ENCODE data around the gene TGM4. TPM values are rescaled to one million over a fixed set of nuclear protein-coding genes. Genes with fewer than 3 reads are reported as not detected.

The TGM4 gene
- total and polyA plus RNA-seq, 2 experiments from 2014 or later: not detected

DNA sequence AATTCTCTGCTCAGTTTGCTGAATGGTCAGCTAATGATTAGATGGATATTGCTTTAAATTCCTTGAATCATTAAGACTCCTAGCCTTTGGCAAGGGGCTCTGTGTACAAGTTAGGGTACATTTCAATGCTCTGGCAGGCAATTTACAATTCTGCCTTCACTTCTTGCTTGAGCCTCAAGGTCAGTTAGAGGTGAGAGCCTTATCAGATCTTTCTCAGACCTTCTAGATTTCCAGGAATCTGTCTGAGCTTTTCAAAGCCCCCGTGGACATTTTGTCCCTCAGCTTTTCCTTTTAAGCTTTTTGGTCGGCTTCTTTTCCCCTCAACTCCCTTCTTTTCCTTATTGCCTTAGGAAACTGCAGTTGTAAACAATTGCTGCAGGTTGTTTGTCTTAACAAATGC lies 34.7 kb downstream of the TGM4 start (continued):
- TF ChIP-seq EZH2 (IDR thresholded peaks at IDR 0.05; ENCODE audit: low read depth, unreplicated experiment) (no peak), JUNB (IDR thresholded peaks at IDR 0.05; ENCODE audit: unreplicated experiment) (no peak), ZNF114 (CRISPR knock-in tag; IDR thresholded peaks at IDR 0.05) (no peak), EZH2phosphoT487 (IDR thresholded peaks at IDR 0.05; ENCODE audit: unreplicated experiment) (no peak)

DNA sequence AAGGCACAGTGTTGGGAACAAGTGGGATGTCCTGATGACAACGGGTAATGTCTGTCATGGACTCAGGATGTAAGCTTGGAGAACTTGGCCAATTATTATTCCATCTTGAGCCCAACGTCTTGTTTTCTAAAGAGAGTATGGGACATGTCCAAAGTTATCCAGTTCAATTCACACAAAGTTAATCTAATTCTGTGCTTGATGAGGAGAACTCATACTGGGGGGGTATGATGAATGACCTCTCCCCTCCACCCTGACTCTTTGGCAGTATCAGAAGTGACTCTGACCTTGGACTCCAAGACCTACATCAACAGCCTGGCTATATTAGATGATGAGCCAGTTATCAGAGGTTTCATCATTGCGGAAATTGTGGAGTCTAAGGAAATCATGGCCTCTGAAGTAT lies 36.3 kb downstream of the TGM4 start:
- H3F3A ChIP-seq (replicated peaks; ENCODE audit: low read depth): no peaks in the 10 kb centered on the region
- no peak overlapping the region for H2AFZ ChIP-seq
- H4K20me1 ChIP-seq (replicated peaks; ENCODE audit: insufficient read depth): no peaks in the 10 kb centered on the region
- H3K4me2 ChIP-seq: no peak overlapping the region
- no peaks in the 10 kb centered on the region; the same call in 2 of the 3 replicates for H3K4me1 Mint-ChIP-seq
- ATAC-seq (no peak), DNase-seq (ENCODE audit: low spot score) (no peak)
- TF ChIP-seq NANOG (IDR thresholded peaks at IDR 0.05; ENCODE audit: borderline replicate concordance) (no peak), ZNF331 (CRISPR knock-in tag; IDR thresholded peaks at IDR 0.05; ENCODE audit: low read depth) (no peak), ZNF114 (CRISPR knock-in tag; IDR thresholded peaks at IDR 0.05) (no peak), CREB1 (CRISPR knock-in tag; IDR thresholded peaks at IDR 0.05; ENCODE audit: low read depth) (no peak), STAT1 (IDR thresholded peaks at IDR 0.05; ENCODE audit: unreplicated experiment) (no peak), EZH2phosphoT487 (IDR thresholded peaks at IDR 0.05; ENCODE audit: unreplicated experiment) (no peak), EZH2 (IDR thresholded peaks at IDR 0.05; ENCODE audit: low read depth, unreplicated experiment) (no peak), JUNB (IDR thresholded peaks at IDR 0.05; ENCODE audit: unreplicated experiment) (no peak), POLR2AphosphoS5 (IDR thresholded peaks at IDR 0.05; ENCODE audit: low read depth) (no peak)
- TF ChIP-seq, protein P1, sequence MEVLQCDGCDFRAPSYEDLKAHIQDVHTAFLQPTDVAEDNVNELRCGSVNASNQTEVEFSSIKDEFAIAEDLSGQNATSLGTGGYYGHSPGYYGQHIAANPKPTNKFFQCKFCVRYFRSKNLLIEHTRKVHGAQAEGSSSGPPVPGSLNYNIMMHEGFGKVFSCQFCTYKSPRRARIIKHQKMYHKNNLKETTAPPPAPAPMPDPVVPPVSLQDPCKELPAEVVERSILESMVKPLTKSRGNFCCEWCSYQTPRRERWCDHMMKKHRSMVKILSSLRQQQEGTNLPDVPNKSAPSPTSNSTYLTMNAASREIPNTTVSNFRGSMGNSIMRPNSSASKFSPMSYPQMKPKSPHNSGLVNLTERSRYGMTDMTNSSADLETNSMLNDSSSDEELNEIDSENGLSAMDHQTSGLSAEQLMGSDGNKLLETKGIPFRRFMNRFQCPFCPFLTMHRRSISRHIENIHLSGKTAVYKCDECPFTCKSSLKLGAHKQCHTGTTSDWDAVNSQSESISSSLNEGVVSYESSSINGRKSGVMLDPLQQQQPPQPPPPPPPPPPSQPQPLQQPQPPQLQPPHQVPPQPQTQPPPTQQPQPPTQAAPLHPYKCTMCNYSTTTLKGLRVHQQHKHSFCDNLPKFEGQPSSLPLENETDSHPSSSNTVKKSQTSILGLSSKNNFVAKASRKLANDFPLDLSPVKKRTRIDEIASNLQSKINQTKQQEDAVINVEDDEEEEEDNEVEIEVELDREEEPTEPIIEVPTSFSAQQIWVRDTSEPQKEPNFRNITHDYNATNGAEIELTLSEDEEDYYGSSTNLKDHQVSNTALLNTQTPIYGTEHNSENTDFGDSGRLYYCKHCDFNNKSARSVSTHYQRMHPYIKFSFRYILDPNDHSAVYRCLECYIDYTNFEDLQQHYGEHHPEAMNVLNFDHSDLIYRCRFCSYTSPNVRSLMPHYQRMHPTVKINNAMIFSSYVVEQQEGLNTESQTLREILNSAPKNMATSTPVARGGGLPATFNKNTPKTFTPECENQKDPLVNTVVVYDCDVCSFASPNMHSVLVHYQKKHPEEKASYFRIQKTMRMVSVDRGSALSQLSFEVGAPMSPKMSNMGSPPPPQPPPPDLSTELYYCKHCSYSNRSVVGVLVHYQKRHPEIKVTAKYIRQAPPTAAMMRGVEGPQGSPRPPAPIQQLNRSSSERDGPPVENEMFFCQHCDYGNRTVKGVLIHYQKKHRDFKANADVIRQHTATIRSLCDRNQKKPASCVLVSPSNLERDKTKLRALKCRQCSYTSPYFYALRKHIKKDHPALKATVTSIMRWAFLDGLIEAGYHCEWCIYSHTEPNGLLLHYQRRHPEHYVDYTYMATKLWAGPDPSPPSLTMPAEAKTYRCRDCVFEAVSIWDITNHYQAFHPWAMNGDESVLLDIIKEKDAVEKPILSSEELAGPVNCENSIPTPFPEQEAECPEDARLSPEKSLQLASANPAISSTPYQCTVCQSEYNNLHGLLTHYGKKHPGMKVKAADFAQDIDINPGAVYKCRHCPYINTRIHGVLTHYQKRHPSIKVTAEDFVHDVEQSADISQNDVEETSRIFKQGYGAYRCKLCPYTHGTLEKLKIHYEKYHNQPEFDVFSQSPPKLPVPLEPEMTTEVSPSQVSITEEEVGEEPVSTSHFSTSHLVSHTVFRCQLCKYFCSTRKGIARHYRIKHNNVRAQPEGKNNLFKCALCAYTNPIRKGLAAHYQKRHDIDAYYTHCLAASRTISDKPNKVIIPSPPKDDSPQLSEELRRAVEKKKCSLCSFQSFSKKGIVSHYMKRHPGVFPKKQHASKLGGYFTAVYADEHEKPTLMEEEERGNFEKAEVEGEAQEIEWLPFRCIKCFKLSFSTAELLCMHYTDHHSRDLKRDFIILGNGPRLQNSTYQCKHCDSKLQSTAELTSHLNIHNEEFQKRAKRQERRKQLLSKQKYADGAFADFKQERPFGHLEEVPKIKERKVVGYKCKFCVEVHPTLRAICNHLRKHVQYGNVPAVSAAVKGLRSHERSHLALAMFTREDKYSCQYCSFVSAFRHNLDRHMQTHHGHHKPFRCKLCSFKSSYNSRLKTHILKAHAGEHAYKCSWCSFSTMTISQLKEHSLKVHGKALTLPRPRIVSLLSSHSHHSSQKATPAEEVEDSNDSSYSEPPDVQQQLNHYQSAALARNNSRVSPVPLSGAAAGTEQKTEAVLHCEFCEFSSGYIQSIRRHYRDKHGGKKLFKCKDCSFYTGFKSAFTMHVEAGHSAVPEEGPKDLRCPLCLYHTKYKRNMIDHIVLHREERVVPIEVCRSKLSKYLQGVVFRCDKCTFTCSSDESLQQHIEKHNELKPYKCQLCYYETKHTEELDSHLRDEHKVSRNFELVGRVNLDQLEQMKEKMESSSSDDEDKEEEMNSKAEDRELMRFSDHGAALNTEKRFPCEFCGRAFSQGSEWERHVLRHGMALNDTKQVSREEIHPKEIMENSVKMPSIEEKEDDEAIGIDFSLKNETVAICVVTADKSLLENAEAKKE (CRISPR knock-in tag; IDR thresholded peaks at IDR 0.05): no peak
- TF ChIP-seq, protein P2, sequence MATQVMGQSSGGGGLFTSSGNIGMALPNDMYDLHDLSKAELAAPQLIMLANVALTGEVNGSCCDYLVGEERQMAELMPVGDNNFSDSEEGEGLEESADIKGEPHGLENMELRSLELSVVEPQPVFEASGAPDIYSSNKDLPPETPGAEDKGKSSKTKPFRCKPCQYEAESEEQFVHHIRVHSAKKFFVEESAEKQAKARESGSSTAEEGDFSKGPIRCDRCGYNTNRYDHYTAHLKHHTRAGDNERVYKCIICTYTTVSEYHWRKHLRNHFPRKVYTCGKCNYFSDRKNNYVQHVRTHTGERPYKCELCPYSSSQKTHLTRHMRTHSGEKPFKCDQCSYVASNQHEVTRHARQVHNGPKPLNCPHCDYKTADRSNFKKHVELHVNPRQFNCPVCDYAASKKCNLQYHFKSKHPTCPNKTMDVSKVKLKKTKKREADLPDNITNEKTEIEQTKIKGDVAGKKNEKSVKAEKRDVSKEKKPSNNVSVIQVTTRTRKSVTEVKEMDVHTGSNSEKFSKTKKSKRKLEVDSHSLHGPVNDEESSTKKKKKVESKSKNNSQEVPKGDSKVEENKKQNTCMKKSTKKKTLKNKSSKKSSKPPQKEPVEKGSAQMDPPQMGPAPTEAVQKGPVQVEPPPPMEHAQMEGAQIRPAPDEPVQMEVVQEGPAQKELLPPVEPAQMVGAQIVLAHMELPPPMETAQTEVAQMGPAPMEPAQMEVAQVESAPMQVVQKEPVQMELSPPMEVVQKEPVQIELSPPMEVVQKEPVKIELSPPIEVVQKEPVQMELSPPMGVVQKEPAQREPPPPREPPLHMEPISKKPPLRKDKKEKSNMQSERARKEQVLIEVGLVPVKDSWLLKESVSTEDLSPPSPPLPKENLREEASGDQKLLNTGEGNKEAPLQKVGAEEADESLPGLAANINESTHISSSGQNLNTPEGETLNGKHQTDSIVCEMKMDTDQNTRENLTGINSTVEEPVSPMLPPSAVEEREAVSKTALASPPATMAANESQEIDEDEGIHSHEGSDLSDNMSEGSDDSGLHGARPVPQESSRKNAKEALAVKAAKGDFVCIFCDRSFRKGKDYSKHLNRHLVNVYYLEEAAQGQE (IDR thresholded peaks at IDR 0.05; ENCODE audit: unreplicated experiment): no peak
- TF ChIP-seq, protein P3, sequence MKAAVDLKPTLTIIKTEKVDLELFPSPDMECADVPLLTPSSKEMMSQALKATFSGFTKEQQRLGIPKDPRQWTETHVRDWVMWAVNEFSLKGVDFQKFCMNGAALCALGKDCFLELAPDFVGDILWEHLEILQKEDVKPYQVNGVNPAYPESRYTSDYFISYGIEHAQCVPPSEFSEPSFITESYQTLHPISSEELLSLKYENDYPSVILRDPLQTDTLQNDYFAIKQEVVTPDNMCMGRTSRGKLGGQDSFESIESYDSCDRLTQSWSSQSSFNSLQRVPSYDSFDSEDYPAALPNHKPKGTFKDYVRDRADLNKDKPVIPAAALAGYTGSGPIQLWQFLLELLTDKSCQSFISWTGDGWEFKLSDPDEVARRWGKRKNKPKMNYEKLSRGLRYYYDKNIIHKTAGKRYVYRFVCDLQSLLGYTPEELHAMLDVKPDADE (IDR thresholded peaks at IDR 0.05): no peak
- TF ChIP-seq, protein P4, sequence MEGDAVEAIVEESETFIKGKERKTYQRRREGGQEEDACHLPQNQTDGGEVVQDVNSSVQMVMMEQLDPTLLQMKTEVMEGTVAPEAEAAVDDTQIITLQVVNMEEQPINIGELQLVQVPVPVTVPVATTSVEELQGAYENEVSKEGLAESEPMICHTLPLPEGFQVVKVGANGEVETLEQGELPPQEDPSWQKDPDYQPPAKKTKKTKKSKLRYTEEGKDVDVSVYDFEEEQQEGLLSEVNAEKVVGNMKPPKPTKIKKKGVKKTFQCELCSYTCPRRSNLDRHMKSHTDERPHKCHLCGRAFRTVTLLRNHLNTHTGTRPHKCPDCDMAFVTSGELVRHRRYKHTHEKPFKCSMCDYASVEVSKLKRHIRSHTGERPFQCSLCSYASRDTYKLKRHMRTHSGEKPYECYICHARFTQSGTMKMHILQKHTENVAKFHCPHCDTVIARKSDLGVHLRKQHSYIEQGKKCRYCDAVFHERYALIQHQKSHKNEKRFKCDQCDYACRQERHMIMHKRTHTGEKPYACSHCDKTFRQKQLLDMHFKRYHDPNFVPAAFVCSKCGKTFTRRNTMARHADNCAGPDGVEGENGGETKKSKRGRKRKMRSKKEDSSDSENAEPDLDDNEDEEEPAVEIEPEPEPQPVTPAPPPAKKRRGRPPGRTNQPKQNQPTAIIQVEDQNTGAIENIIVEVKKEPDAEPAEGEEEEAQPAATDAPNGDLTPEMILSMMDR (conservative IDR thresholded peaks at IDR 0.05; ENCODE audit: low read depth in 2 of 2): no peak
- no peaks in the 10 kb centered on the region; the same call in 2 of the 3 replicates for H3K36me3 Mint-ChIP-seq (ENCODE audit: low read depth)
- no peak overlapping the region for H3K27ac Mint-ChIP-seq
- H3K4me3 ChIP-seq: no peak overlapping the region
- no peaks in the 10 kb centered on the region for H3K36me3 ChIP-seq (ENCODE audit: insufficient read depth)
- H3K27ac ChIP-seq (ENCODE audit: low read depth): no peak overlapping the region
- no peaks in the 10 kb centered on the region for H3K27me3 ChIP-seq (ENCODE audit: insufficient read depth)
- peaks cover 4% of the 10 kb centered on the region; the same call in 1 of the 2 replicates for H3K9me2 ChIP-seq (ENCODE audit: insufficient read depth)
- peaks cover 3% of the 10 kb centered on the region; the same call in 1 of the 3 replicates for H3K9me3 Mint-ChIP-seq
- peaks cover 2% of the 10 kb centered on the region for H3K27me3 Mint-ChIP-seq (ENCODE audit: insufficient read depth, low read depth, poor library complexity)
- no peak overlapping the region for H3K4me3 Mint-ChIP-seq
- no peaks in the 10 kb centered on the region for H3K79me2 ChIP-seq (replicated peaks; ENCODE audit: insufficient read depth)
- no peaks in the 10 kb centered on the region for H3K4me1 ChIP-seq (ENCODE audit: insufficient read depth)
